ENCODE data around the gene ZNF611.

DNA sequence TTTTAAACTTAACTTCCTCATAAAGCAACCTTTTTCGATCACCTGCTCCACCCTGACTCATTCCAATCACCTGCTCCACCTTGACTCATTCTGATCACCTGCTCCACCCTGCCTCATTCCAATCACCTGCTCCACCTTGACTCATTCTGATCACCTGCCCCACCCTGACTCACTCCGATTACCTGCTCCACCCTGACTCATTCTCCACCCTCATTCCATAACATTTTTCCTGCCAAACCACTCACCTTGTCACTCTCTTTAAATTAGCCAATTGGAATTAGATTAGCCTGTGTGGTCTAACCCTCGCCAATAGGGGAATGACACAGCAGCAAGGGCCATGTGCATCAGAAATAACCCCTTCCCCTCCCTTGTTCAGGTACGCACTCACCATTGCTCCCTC lies 64.8 kb downstream of the ZNF611 start:
- TF ChIP-seq POLR2AphosphoS5 (IDR thresholded peaks at IDR 0.05; ENCODE audit: low read depth, low read length), result no peak
- no peak for TF ChIP-seq POLR2A (IDR thresholded peaks at IDR 0.05; ENCODE audit: low read depth, low read length)
- no peak for TF ChIP-seq TAF1 (IDR thresholded peaks at IDR 0.05; ENCODE audit: low read depth, low read length)

Data from GM12891 (cell line).